Globus pallidus (tissue), 1 donor: ENCODE measurements around the gene EHMT1.

Source experiments
- DNase-seq: peaks from one replicate; pipeline ENCODE4 v3.0.0-alpha.2; 2015; ENCODE audit warnings: low spot score

Gene EHMT1

GRCh38 chr9:137829260-137829996 is 210.6 kb downstream of the EHMT1 start:
- no peak for DNase-seq

- no peak for DNase-seq
Measured at GRCh38 chr9:137832191-137832700, 213.4 kb downstream of the EHMT1 start.

- no peak for DNase-seq
Measured at GRCh38 chr9:137832830-137833590, 214.2 kb downstream of the EHMT1 start.

GRCh38 chr9:137833721-137834613 is 215.2 kb downstream of the EHMT1 start:
- no peak for DNase-seq

GRCh38 chr9:137834846-137835546 is 216.2 kb downstream of the EHMT1 start:
- no peak for DNase-seq

GRCh38 chr9:137836151-137836830 is 217.5 kb downstream of the EHMT1 start:
- DNase-seq = no peak

- DNase-seq = no peak
Measured at GRCh38 chr9:137836831-137837241, 218.0 kb downstream of the EHMT1 start.

GRCh38 chr9:137837345-137838278 is 218.8 kb downstream of the EHMT1 start:
- DNase-seq = no peak

GRCh38 chr9:137838576-137838975 is 219.8 kb downstream of the EHMT1 start:
- no peak for DNase-seq

- no peak for DNase-seq
Measured at GRCh38 chr9:137843355-137843754, 224.6 kb downstream of the EHMT1 start.

GRCh38 chr9:137851516-137852267 is 232.9 kb downstream of the EHMT1 start:
- no peak for DNase-seq

GRCh38 chr9:137853392-137853995 is 234.7 kb downstream of the EHMT1 start:
- DNase-seq = no peak

GRCh38 chr9:137860361-137860760 is 241.6 kb downstream of the EHMT1 start:
- no peak for DNase-seq

GRCh38 chr9:137865581-137866145 is 246.9 kb downstream of the EHMT1 start:
- no peak for DNase-seq

GRCh38 chr9:137866226-137867141 is 247.7 kb downstream of the EHMT1 start:
- no peak for DNase-seq

- DNase-seq = no peak
Measured at GRCh38 chr9:137870432-137870831, 251.6 kb downstream of the EHMT1 start.

- DNase-seq = no peak
Measured at GRCh38 chr9:137872296-137872695, 253.5 kb downstream of the EHMT1 start.
